ENCODE data around the gene PAX9.

DNA sequence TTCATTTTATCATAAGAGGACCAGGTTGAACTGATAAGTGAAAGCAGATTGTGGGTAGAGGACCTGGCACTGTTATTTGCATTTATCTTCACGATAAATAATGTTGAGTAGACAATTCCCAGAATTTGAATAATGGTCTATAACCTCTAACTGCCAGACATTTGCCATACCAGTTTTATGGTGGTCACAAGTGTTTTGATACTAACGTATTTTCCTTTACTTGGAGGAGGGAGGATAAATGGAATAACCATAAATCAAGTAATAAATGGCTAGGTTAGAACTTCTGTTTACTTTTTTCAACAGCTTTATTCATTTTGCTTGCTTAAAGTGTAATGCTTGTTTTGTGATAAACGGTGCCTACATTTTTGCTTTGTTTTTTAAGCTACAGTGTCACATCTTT is 9.5 kb downstream of the PAX9 start:
- no peak for TF ChIP-seq POLR2A (IDR thresholded peaks at IDR 0.05; ENCODE audit: low read length)
- TF ChIP-seq GATA1 (IDR thresholded peaks at IDR 0.05; ENCODE audit: low read depth, low read length), result no peak
